HEK293 (cell line): ENCODE results near the gene MAPK9.

Source experiments
- CTCF ChIA-PET: fragments of 350-600 bp; formaldehyde crosslinking; extraction: SDS; loops from one replicate; lab custom pipeline; 2021; ENCODE audit warnings: antibody characterized with exemption; lab: Yijun Ruan, JAX
- POLR2A ChIA-PET: fragments of 300-600 bp; formaldehyde crosslinking; extraction: SDS; loops from one replicate; lab custom pipeline; 2020; ENCODE audit warnings: antibody characterized with exemption, inconsistent platforms; lab: Yijun Ruan, JAX
- H3K27ac ChIP-seq: fragments of 200-500 bp; sonication (Bioruptor generic); 2 replicates; pipeline ENCODE4 v1.5.1; 2014; ENCODE audit warnings: low read depth, low read length, control low read depth, inconsistent platforms; ENCODE audit errors: extremely low read depth
- H3K36me3 ChIP-seq, 2 experiments: fragments of 200-500 bp in 1 of 2; sonication (Bioruptor generic) in 1 of 2; 1 replicate in 1 of 2; 2 replicates in 1 of 2; pipeline ENCODE4 v1.5.1; 2014 to 2017; ENCODE audit warnings: inconsistent platforms in 2 of 2, low read length in 2 of 2; ENCODE audit not compliant: control insufficient read depth in 2 of 2, insufficient read depth in 1 of 2
- H3K4me1 ChIP-seq: fragments of 200-500 bp; sonication (Bioruptor generic); 2 replicates; pipeline ENCODE4 v1.5.1; 2014; ENCODE audit warnings: mild to moderate bottlenecking, low read length, inconsistent platforms; ENCODE audit not compliant: control insufficient read depth, insufficient read depth
- H3K4me3 ChIP-seq: 2 replicates; pipeline ENCODE4 v1.5.1; 2011; ENCODE audit warnings: low read depth, mild to moderate bottlenecking, control low read depth, low read length, moderate library complexity
- H3K9me3 ChIP-seq: fragments of 200-500 bp; sonication (Bioruptor generic); 2 replicates; pipeline ENCODE4 v1.5.1; 2014; ENCODE audit warnings: low read depth, low read length, inconsistent platforms; ENCODE audit not compliant: control insufficient read depth, insufficient read depth
- HOXA7 ChIP-seq: sonication (generic); formaldehyde crosslinking; IDR thresholded peaks from 2 replicates; pipeline ENCODE4 v1.8.1; 2022; ENCODE audit warnings: missing genetic modification reagents, borderline replicate concordance
- MZF1 ChIP-seq: fragments of 450-650 bp; formaldehyde crosslinking; IDR thresholded peaks from 2 replicates; pipeline ENCODE4 v1.5.1; 2017; ENCODE audit warnings: missing biosample characterization, missing genetic modification characterization, borderline replicate concordance
- PRDM2 ChIP-seq: fragments of 450-650 bp; formaldehyde crosslinking; IDR thresholded peaks from 2 replicates; pipeline ENCODE4 v1.5.1; 2016; ENCODE audit warnings: missing biosample characterization, missing genetic modification characterization, borderline replicate concordance
- SALL2 ChIP-seq: fragments of 450-650 bp; formaldehyde crosslinking; IDR thresholded peaks from 2 replicates; pipeline ENCODE4 v1.5.0; 2017; ENCODE audit warnings: missing biosample characterization, mild to moderate bottlenecking, missing genetic modification characterization, borderline replicate concordance
- TSHZ1 ChIP-seq: fragments of 450-650 bp; formaldehyde crosslinking; IDR thresholded peaks from 2 replicates; pipeline ENCODE4 v1.5.1; 2016; ENCODE audit warnings: missing biosample characterization, missing genetic modification characterization, borderline replicate concordance
- WT1 ChIP-seq: fragments of 450-650 bp; formaldehyde crosslinking; IDR thresholded peaks from 2 replicates; pipeline ENCODE4 v1.5.1; 2016; ENCODE audit warnings: missing biosample characterization, missing genetic modification characterization
- ZNF266 ChIP-seq: fragments of 450-650 bp; formaldehyde crosslinking; IDR thresholded peaks from 2 replicates; pipeline ENCODE4 v1.5.1; 2016; ENCODE audit warnings: missing biosample characterization, missing genetic modification characterization, low read depth
- ZNF571 ChIP-seq: fragments of 450-650 bp; formaldehyde crosslinking; IDR thresholded peaks from 2 replicates; pipeline ENCODE4 v1.5.0; 2017; ENCODE audit warnings: missing biosample characterization, missing genetic modification characterization
- ZNF704 ChIP-seq: fragments of 450-650 bp; formaldehyde crosslinking; IDR thresholded peaks from 2 replicates; pipeline ENCODE4 v1.5.1; 2016; ENCODE audit warnings: missing biosample characterization, missing genetic modification characterization
- ZNF776 ChIP-seq: fragments of 450-650 bp; formaldehyde crosslinking; IDR thresholded peaks from 2 replicates; pipeline ENCODE4 v1.5.0; 2017; ENCODE audit warnings: missing biosample characterization, missing genetic modification characterization, borderline replicate concordance
- ZNF785 ChIP-seq: fragments of 450-650 bp; formaldehyde crosslinking; IDR thresholded peaks from 2 replicates; pipeline ENCODE4 v1.5.1; 2016; ENCODE audit warnings: missing biosample characterization, missing genetic modification characterization
- ZSCAN16 ChIP-seq: fragments of 450-650 bp; formaldehyde crosslinking; IDR thresholded peaks from 2 replicates; pipeline ENCODE4 v1.5.1; 2016; ENCODE audit warnings: missing biosample characterization, missing genetic modification characterization
- ZSCAN18 ChIP-seq: fragments of 450-650 bp; formaldehyde crosslinking; IDR thresholded peaks from 2 replicates; pipeline ENCODE4 v1.5.1; 2016; ENCODE audit warnings: missing biosample characterization, missing genetic modification characterization
- ZSCAN30 ChIP-seq: fragments of 450-650 bp; IDR thresholded peaks from 2 replicates; pipeline ENCODE4 v1.5.1; 2018; ENCODE audit warnings: missing biosample characterization, mild to moderate bottlenecking, missing genetic modification characterization, moderate library complexity

The MAPK9 gene

GRCh38 chr5:180338001-180338707 lies 46.3 kb upstream of the MAPK9 start:
- Histone ChIP-seq H3K4me1 (no peaks in the 10 kb centered on the region), H3K27ac (no peak overlapping the region), H3K4me3 (no peak overlapping the region), H3K36me3 (peaks cover 0 to 40% of the 10 kb centered on the region in 2 experiments; a peak in 2 of 3 replicates), H3K9me3 (no peaks in the 10 kb centered on the region)
- CTCF ChIA-PET = interaction anchor here (0.6 to 2.0 kb wide), 2 partner anchors 10 to 116 kb away, joined by 3 to 14 read pairs; no protein-coding TSS in a partner anchor
- TF ChIP-seq ZNF776 (tag by site-specific recombination) (no peak), TSHZ1 (tag by site-specific recombination) (no peak), ZSCAN30 (no peak), ZSCAN16 (tag by site-specific recombination) (no peak), ZNF266 (tag by site-specific recombination) (no peak), ZNF785 (tag by site-specific recombination) (no peak), MZF1 (no peak)
- POLR2A ChIA-PET = no interaction called here

- H3K27ac ChIP-seq = no peak overlapping the region
- TF ChIP-seq HOXA7 (CRISPR knock-in tag) (no peak), PRDM2 (tag by site-specific recombination) (no peak), WT1 (tag by site-specific recombination) (no peak), SALL2 (tag by site-specific recombination) (no peak), ZSCAN18 (no peak), ZNF571 (tag by site-specific recombination) (no peak), ZNF704 (tag by site-specific recombination) (no peak)
- TF ChIP-seq, all 188 proteins: peak for 0
- no peaks in the 10 kb centered on the region for H3K9me3 ChIP-seq
- POLR2A ChIA-PET = no interaction called here
- CTCF ChIA-PET = interaction anchor here (1.3 kb wide), 1 partner anchor 43 kb away, joined by 3 read pairs; no protein-coding TSS in a partner anchor
- no peak overlapping the region for H3K4me3 ChIP-seq
- H3K36me3 ChIP-seq = peaks cover 0 to 44% of the 10 kb centered on the region in 2 experiments; a peak in 2 of 3 replicates
- no peaks in the 10 kb centered on the region for H3K4me1 ChIP-seq
Measured at GRCh38 chr5:180336234-180337020, 44.5 kb upstream of the MAPK9 start.
